OCI-LY1 (cell line): ENCODE data around the gene KRT75.

Experiments
- H2AFZ ChIP-seq: fragments of 200-600 bp; sonication (generic), shearing (Covaris generic); 2 replicates; pipeline ENCODE4 v1.6.0; 2014; ENCODE audit warnings: antibody characterized with exemption, mild to moderate bottlenecking, low read length
- H3F3A ChIP-seq: fragments of 200-600 bp; sonication (generic), shearing (Covaris generic); 2 replicates; pipeline ENCODE4 v1.6.0; 2014; ENCODE audit warnings: mild to moderate bottlenecking, antibody characterized with exemption, low read length, moderate library complexity; ENCODE audit not compliant: insufficient read depth
- H3K27ac ChIP-seq: fragments of 200-600 bp; sonication (generic); 2 replicates; pipeline ENCODE4 v1.5.1; 2014; ENCODE audit warnings: low read length, mixed run types, mild to moderate bottlenecking, low read depth; ENCODE audit not compliant: poor library complexity, severe bottlenecking
- H3K27me3 ChIP-seq: fragments of 200-600 bp; sonication (generic); 2 replicates; pipeline ENCODE4 v1.6.0; 2014; ENCODE audit warnings: antibody characterized with exemption, mild to moderate bottlenecking, low read length, moderate library complexity; ENCODE audit not compliant: insufficient read depth
- H3K36me3 ChIP-seq: fragments of 200-600 bp; sonication (generic); 2 replicates; pipeline ENCODE4 v1.6.1; 2014; ENCODE audit warnings: mild to moderate bottlenecking, antibody characterized with exemption, low read length, moderate library complexity, mixed read lengths; ENCODE audit not compliant: insufficient read depth
- H3K4me1 ChIP-seq: fragments of 200-600 bp; sonication (generic); 2 replicates; pipeline ENCODE4 v1.5.1; 2014; ENCODE audit warnings: mild to moderate bottlenecking, low read length, moderate library complexity; ENCODE audit not compliant: insufficient read depth, severe bottlenecking
- H3K4me2 ChIP-seq: fragments of 200-600 bp; sonication (generic), shearing (Covaris generic); 2 replicates; pipeline ENCODE4 v1.6.1; 2014; ENCODE audit warnings: low read length
- H3K4me3 ChIP-seq: fragments of 200-600 bp; sonication (generic); 2 replicates; pipeline ENCODE4 v1.5.1; 2014; ENCODE audit warnings: low read length, low read depth, mild to moderate bottlenecking, mixed read lengths; ENCODE audit not compliant: poor library complexity, severe bottlenecking
- H3K79me2 ChIP-seq: fragments of 200-600 bp; shearing (Covaris generic); 2 replicates; pipeline ENCODE4 v1.6.1; 2016; ENCODE audit warnings: mixed run types, low read length, mixed read lengths; ENCODE audit not compliant: insufficient read depth
- H3K9ac ChIP-seq: fragments of 200-600 bp; sonication (generic), shearing (Covaris generic); 2 replicates; pipeline ENCODE4 v1.6.1; 2014; ENCODE audit warnings: mild to moderate bottlenecking, low read length, mixed read lengths
- H3K9me2 ChIP-seq: fragments of 200-600 bp; sonication (generic), shearing (Covaris generic); 2 replicates; pipeline ENCODE4 v1.6.1; 2014; ENCODE audit warnings: low read depth, mild to moderate bottlenecking, low read length, mixed read lengths
- H3K9me3 ChIP-seq: fragments of 200-600 bp; shearing (Covaris generic); 2 replicates; pipeline ENCODE4 v1.6.1; 2014; ENCODE audit warnings: low read length, mixed read lengths
- H4K20me1 ChIP-seq: fragments of 200-600 bp; sonication (generic), shearing (Covaris generic); 2 replicates; pipeline ENCODE4 v1.6.0; 2016; ENCODE audit warnings: mild to moderate bottlenecking, low read length; ENCODE audit not compliant: insufficient read depth
- CTCF ChIP-seq: fragments of 200-600 bp; sonication (generic), shearing (Covaris generic); IDR thresholded peaks from 2 replicates; pipeline ENCODE4 v1.5.1; 2017; ENCODE audit warnings: mild to moderate bottlenecking, antibody characterized with exemption, low read length, moderate library complexity, mixed read lengths
- EZH2 ChIP-seq: fragments of 200-600 bp; sonication (generic), shearing (Covaris generic); IDR thresholded peaks from 2 replicates; pipeline ENCODE4 v1.8.0; 2017; ENCODE audit warnings: borderline replicate concordance, mixed run types, mild to moderate bottlenecking, antibody characterized with exemption, low read length, moderate library complexity, mixed read lengths

The KRT75 gene

GRCh38 chr12:52390739-52391617 is 43.2 kb downstream of the KRT75 start:
- Histone ChIP-seq H3K9me3 (no peaks in the 10 kb centered on the region), H3K4me3 (no peak overlapping the region), H3K4me2 (no peak overlapping the region), H3K79me2 (no peaks in the 10 kb centered on the region), H3K27ac (no peak overlapping the region), H3K9me2 (no peaks in the 10 kb centered on the region), H3K9ac (no peak overlapping the region), H3K27me3 (no peaks in the 10 kb centered on the region), H2AFZ (no peak overlapping the region), H4K20me1 (no peaks in the 10 kb centered on the region), H3K36me3 (no peaks in the 10 kb centered on the region), H3F3A (no peaks in the 10 kb centered on the region), H3K4me1 (no peaks in the 10 kb centered on the region)
- TF ChIP-seq EZH2 (no peak), CTCF (peak; percentile 45)

DNA sequence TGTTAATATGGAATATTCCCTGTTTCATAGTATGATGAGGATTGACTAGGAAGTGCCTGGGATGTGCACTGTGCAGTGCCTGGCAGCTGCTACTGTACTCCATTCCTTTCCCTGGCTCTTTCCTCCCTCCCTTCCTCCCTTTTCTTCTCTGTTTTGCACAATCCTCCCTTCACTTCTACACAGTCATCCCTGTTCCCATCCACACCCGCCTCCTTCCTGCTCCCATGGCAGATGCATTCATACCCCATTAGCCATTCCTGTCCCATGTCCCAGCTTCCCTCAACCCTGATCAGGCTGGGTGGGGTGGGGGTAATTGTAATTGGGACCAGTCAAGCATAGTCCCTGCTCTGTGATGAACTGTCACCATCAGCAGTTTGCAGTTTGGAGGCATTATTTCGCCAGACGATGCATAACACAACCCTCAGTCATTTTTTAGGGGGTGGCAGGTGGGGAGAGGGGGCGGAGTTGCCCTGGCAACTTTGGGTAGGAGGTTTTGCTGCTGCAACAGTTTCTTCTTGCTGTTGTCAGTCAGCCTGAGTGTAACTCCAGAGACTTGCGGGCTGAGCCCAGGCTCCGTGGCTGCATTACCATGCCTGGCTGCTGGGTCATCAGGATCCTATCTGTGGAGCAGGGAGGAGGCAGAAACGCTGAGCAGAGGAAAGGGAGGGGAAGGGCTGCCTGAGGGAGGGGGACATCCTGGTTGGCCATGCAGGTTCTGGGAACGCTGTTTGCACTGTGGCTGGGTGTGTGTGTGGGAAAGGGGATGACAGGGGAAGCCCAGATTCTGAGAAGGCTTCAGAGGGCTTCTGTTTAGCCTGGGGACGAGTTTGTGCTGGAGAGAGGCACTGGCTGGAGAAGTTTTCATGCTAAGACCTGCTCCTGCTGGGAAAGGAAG is 44.6 kb downstream of the KRT75 start:
- Histone ChIP-seq H3K9ac (no peak overlapping the region), H3K4me3 (no peak overlapping the region), H3K4me2 (no peak overlapping the region), H3K4me1 (no peaks in the 10 kb centered on the region), H3K79me2 (no peaks in the 10 kb centered on the region), H3F3A (no peaks in the 10 kb centered on the region), H3K9me2 (no peaks in the 10 kb centered on the region), H2AFZ (no peak overlapping the region), H3K27ac (no peak overlapping the region), H3K27me3 (peaks cover 6% of the 10 kb centered on the region; the same call in 1 of the 2 replicates), H4K20me1 (no peaks in the 10 kb centered on the region), H3K36me3 (no peaks in the 10 kb centered on the region), H3K9me3 (no peaks in the 10 kb centered on the region)
- TF ChIP-seq EZH2 (no peak), CTCF (no peak)

DNA sequence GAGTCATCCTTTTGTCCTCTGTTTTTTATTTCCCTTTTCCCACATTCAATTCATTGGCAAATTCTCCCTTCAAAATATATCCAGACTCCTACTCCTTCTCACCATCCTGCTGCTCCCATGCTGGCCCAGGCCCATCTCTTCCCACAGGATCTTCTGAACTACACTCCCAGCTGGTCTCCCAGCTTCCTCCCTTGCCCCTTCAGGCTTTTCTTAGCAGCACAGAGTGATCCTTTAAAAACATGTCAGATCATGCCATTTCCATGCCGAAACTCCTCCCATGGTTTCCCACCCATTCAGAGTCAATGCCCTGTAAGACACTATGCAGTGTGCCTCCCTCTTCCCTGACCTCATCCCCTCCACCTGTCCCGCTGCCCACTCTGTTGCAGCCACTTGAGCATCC is 46.3 kb downstream of the KRT75 start:
- H3K9me3 ChIP-seq, result no peaks in the 10 kb centered on the region

More for the DNA sequence above, 46.3 kb downstream of the KRT75 start:
- Histone ChIP-seq H3K27ac (no peak overlapping the region), H4K20me1 (no peaks in the 10 kb centered on the region), H3K9ac (no peak overlapping the region), H3K36me3 (no peaks in the 10 kb centered on the region), H3K4me3 (no peak overlapping the region), H2AFZ (no peak overlapping the region), H3F3A (no peaks in the 10 kb centered on the region), H3K4me1 (no peaks in the 10 kb centered on the region), H3K4me2 (no peak overlapping the region), H3K27me3 (peaks cover 6% of the 10 kb centered on the region; the same call in 1 of the 2 replicates), H3K79me2 (no peaks in the 10 kb centered on the region), H3K9me2 (no peaks in the 10 kb centered on the region)
- TF ChIP-seq CTCF, result no peak
- no peak for TF ChIP-seq EZH2
